GM18517 (cell line): Measurements from ENCODE around the gene CALR3.

Experiments used
- ATAC-seq: cut with Tn5 transposase; IDR thresholded peaks from one replicate; pipeline ENCODE4 v1.9.1; 2021; ENCODE audit warnings: mild to moderate bottlenecking, moderate library complexity; ENCODE audit not compliant: unreplicated experiment

The CALR3 gene

GRCh38 chr19:16435238-16435917 is 60.6 kb downstream of the CALR3 start:
- no peak for ATAC-seq

- no peak for ATAC-seq
Observed at GRCh38 chr19:16433986-16434385, 62.0 kb downstream of the CALR3 start.

- no peak for ATAC-seq
Observed at GRCh38 chr19:16429759-16430091, 66.2 kb downstream of the CALR3 start.

GRCh38 chr19:16429066-16429758 is 66.8 kb downstream of the CALR3 start:
- ATAC-seq: no peak
